ENCODE results near the gene MED13L.

Gene MED13L

GRCh38 chr12:116184763-116185162 lies 92.7 kb downstream of the MED13L start:
- DNase-seq = no peak

- DNase-seq = no peak
These were observed 93.8 kb downstream of the MED13L start for GRCh38 chr12:116183741-116184141.

- no peak for DNase-seq
These were observed 95.0 kb downstream of the MED13L start for GRCh38 chr12:116182359-116183063.

- DNase-seq = no peak
These were observed 97.0 kb downstream of the MED13L start for GRCh38 chr12:116180448-116180847.

GRCh38 chr12:116179384-116179783 lies 98.1 kb downstream of the MED13L start:
- no peak for DNase-seq

- DNase-seq = no peak
These were observed 100.5 kb downstream of the MED13L start for GRCh38 chr12:116177017-116177416.

GRCh38 chr12:116174904-116175303 lies 102.6 kb downstream of the MED13L start:
- DNase-seq = no peak

GRCh38 chr12:116174006-116174405 lies 103.5 kb downstream of the MED13L start:
- DNase-seq = no peak

GRCh38 chr12:116172224-116172849 lies 105.2 kb downstream of the MED13L start:
- DNase-seq = no peak

GRCh38 chr12:116171549-116171948 lies 105.9 kb downstream of the MED13L start:
- DNase-seq = no peak

GRCh38 chr12:116169071-116169470 lies 108.4 kb downstream of the MED13L start:
- no peak for DNase-seq

GRCh38 chr12:116166306-116166705 lies 111.2 kb downstream of the MED13L start:
- DNase-seq = no peak

GRCh38 chr12:116165036-116165425 lies 112.5 kb downstream of the MED13L start:
- DNase-seq = no peak

GRCh38 chr12:116164250-116165035 lies 113.0 kb downstream of the MED13L start:
- no peak for DNase-seq

- DNase-seq = no peak
These were observed 115.4 kb downstream of the MED13L start for GRCh38 chr12:116162071-116162470.

GRCh38 chr12:116161588-116161987 lies 115.9 kb downstream of the MED13L start:
- no peak for DNase-seq

GRCh38 chr12:116160883-116161458 lies 116.5 kb downstream of the MED13L start:
- DNase-seq = no peak

- no peak for DNase-seq
These were observed 117.3 kb downstream of the MED13L start for GRCh38 chr12:116160231-116160630.

GRCh38 chr12:116159593-116160200 lies 117.8 kb downstream of the MED13L start:
- no peak for DNase-seq

GRCh38 chr12:116159175-116159574 lies 118.3 kb downstream of the MED13L start:
- DNase-seq = no peak

- no peak for DNase-seq
These were observed 119.6 kb downstream of the MED13L start for GRCh38 chr12:116157845-116158267.

GRCh38 chr12:116156614-116157013 lies 120.9 kb downstream of the MED13L start:
- no peak for DNase-seq
